ENCODE measurements around the gene MT4.
A peak's percentile ranks its signal among the peaks of the same experiment; 100 is the strongest.

The MT4 gene

DNA sequence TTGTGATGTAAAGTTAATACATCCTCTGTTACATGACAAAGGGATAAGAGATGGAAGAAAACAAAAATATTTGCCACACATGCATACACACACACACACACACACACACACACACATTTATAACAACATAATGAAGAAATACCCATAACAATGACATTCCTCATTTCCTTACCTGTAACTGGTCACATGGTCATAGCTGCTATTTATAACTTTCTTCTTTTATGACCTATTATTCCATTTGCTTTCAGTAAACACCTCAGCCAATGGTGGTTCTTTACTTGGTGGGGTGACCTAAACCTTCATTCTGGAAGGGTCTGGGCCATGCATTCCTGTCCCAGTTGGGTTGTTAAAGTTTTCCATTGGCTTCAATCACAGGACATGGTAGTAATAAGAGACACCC is 48.8 kb downstream of the MT4 start:
- DNase-seq (ENCODE audit: low read depth) = no peak
- TF ChIP-seq, protein P1, sequence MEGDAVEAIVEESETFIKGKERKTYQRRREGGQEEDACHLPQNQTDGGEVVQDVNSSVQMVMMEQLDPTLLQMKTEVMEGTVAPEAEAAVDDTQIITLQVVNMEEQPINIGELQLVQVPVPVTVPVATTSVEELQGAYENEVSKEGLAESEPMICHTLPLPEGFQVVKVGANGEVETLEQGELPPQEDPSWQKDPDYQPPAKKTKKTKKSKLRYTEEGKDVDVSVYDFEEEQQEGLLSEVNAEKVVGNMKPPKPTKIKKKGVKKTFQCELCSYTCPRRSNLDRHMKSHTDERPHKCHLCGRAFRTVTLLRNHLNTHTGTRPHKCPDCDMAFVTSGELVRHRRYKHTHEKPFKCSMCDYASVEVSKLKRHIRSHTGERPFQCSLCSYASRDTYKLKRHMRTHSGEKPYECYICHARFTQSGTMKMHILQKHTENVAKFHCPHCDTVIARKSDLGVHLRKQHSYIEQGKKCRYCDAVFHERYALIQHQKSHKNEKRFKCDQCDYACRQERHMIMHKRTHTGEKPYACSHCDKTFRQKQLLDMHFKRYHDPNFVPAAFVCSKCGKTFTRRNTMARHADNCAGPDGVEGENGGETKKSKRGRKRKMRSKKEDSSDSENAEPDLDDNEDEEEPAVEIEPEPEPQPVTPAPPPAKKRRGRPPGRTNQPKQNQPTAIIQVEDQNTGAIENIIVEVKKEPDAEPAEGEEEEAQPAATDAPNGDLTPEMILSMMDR (conservative IDR thresholded peaks at IDR 0.05; ENCODE audit: low read depth, low read length) = no peak
- H3K4me3 ChIP-seq (ENCODE audit: low read length) = no peak overlapping the region

DNA sequence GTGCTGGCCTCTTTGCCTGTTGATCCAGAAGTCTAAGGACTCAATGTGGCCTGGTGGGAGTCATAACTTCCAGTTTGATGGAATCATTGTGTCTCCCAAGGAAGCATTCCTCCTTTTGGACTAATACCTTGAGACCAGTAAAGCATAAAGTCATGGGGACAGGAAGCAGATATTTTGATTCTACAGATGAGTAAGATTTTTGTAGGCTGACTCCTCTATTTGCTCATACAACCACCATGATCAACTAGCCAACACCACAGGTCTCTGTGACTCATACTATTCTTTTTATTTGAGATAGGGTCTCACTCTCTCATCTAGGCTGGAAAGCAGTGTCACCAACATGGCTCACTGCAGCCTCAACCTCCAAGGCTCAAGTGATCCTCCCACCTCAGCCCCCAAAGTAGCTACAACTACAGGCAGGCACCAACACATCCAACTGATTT is 49.7 kb downstream of the MT4 start:
- TF ChIP-seq, protein P1 (conservative IDR thresholded peaks at IDR 0.05; ENCODE audit: low read depth, low read length) = no peak
- no peak for DNase-seq (ENCODE audit: low read depth)

DNA sequence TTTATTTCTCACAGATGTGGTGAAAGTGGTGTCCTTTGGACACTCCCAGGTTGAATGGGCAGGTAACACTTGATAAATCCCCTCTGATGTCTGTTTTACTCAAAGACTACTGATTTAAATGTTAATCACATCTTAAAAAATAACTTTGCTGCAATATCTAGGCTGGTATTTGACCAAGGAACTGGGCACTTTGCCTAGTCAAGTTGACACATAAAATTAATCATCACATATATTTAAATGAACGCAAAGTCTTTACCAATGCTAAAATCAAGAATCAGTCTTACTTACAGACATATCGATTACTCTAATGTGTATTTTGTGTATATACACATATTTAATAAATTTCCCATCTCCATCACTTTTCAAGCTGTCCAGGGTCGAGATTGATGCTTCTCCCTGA is 50.5 kb downstream of the MT4 start:
- DNase-seq (ENCODE audit: low read depth) = no peak

More for the DNA sequence above, 49.7 kb downstream of the MT4 start:
- H3K4me3 ChIP-seq (ENCODE audit: low read length) = no peak overlapping the region

DNA sequence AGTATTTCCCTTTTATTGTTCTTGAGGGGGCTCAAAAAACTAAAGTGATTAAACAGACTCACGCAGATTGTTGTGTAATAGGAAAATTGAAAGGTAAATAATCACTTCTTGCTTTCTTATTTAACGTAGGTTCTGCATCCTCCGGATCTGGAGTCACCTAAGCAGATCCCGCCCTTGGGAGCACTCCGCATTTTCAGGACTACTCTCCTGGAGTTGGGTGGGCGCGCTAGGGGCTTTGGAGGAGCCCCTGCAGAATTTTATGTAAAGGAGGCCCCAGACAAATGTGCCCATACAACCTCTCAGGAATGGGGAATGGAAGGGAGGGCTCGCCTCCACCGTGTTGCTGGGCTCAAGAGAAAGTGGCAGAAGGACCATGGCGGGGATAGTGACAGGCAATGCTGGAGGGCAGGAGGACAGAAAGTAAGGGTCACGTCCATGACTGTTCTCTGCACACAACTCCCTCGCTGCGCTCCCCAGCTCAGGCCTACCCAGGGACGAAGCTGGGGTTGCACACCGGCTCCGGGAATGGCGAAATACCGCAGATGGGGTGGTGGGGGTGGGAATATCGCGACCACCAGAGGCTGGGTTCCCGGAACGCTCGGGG is 51.8 kb downstream of the MT4 start:
- peak overlapping the region; percentile 37 for H3K4me3 ChIP-seq (ENCODE audit: low read length)
- DNase-seq (ENCODE audit: low read depth) = no peak
- TF ChIP-seq, protein P1 (conservative IDR thresholded peaks at IDR 0.05; ENCODE audit: low read depth, low read length) = no peak

More for the DNA sequence above, 50.5 kb downstream of the MT4 start:
- TF ChIP-seq, protein P1 (conservative IDR thresholded peaks at IDR 0.05; ENCODE audit: low read depth, low read length) = no peak
- no peak overlapping the region for H3K4me3 ChIP-seq (ENCODE audit: low read length)

DNA sequence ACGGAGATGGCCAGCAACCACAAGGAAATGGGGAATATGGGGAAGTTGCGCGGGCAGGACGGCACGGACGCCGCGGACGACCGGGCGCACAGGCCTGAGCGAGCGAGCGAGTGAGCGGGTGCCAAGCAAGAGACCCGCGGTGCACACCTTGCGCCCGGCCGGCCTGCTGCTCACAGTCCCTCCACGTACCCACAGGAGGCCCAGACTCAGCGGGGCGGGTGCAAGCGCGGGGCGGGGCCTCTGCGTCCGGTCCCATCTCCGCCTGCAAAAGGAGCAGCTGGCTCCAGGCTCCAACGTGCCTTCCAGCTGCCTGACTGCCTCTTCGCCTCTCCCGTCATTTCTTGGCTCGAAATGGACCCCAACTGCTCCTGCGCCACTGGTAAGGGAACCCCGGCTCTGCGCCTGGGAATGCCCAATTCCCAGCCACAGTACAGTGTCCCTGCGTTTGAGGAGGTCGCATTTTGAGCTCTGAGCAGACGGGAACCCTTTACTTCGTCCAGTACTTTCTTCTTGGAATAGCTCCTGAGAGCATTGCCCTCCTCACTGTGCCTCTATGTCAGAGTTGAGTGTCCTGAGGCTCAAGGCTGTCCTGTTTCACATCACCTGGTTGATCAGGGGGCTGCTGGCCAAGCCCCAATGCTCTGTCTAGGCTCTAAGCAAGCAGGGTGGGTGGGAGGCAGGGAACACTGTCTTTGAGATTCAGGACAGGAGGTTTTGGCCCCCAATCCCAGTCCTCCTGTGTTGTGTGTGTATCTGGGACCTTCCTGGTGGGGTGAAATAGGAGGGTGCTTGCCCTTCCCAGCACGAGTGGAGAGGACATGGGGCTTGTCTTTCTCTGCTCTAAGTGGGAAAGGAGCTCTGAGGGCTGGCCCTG is 52.6 kb downstream of the MT4 start:
- peak overlapping the region; percentile 37 for H3K4me3 ChIP-seq (ENCODE audit: low read length)
- no peak for DNase-seq (ENCODE audit: low read depth)
- TF ChIP-seq, protein P1 (conservative IDR thresholded peaks at IDR 0.05; ENCODE audit: low read depth, low read length) = no peak

DNA sequence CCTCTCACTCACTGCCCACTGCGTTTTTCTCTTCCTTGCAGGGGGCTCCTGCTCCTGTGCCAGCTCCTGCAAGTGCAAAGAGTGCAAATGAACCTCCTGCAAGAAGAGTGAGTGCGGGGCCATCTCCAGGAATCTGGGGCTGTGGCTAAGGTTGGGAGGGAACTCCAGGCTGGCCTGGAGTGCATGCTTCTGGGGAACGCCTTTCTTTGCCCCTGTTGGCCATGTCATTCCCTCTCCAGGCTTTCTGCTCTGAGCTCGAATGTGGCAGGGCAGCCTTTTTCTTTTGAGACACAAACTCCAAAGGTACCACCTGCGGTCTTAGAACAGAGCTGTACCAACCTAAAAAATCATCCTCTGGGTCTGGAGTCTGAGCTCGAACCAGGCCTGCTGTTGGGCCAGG is 53.3 kb downstream of the MT4 start:
- TF ChIP-seq, protein P1 (conservative IDR thresholded peaks at IDR 0.05; ENCODE audit: low read depth, low read length) = no peak
- DNase-seq (ENCODE audit: low read depth) = no peak
- no peak overlapping the region for H3K4me3 ChIP-seq (ENCODE audit: low read length)

Data from retinal pigment epithelial cell (primary cell).